ENCODE results near the gene TMEM150C.

DNA sequence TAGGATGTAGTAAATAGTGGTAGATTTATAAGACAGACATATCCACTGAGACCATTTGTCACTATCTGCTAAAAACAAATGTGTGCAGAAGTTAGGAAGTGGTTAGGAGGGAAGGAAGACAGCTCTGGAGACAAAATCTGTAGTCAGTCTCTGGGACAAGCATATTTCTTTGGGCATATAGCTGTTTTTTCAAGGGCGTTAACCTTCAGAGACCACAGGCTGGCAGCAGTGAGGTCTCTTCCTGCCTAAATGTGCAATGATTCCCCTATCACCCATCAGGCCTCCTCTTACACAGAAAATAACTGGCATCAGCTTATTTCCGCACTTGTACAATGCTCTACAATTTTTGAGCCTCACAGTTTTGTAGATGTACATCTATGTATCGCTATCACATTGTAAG lies 6.5 kb downstream of the TMEM150C start:
- TF ChIP-seq, protein P1, sequence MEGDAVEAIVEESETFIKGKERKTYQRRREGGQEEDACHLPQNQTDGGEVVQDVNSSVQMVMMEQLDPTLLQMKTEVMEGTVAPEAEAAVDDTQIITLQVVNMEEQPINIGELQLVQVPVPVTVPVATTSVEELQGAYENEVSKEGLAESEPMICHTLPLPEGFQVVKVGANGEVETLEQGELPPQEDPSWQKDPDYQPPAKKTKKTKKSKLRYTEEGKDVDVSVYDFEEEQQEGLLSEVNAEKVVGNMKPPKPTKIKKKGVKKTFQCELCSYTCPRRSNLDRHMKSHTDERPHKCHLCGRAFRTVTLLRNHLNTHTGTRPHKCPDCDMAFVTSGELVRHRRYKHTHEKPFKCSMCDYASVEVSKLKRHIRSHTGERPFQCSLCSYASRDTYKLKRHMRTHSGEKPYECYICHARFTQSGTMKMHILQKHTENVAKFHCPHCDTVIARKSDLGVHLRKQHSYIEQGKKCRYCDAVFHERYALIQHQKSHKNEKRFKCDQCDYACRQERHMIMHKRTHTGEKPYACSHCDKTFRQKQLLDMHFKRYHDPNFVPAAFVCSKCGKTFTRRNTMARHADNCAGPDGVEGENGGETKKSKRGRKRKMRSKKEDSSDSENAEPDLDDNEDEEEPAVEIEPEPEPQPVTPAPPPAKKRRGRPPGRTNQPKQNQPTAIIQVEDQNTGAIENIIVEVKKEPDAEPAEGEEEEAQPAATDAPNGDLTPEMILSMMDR (conservative IDR thresholded peaks at IDR 0.05; ENCODE audit: low read depth, low read length): no peak
- TF ChIP-seq FOS (IDR thresholded peaks at IDR 0.05; ENCODE audit: low read depth, low read length): no peak
- TF ChIP-seq MXI1 (IDR thresholded peaks at IDR 0.05; ENCODE audit: borderline replicate concordance, low read depth, low read length): no peak
- no peak for TF ChIP-seq RFX5 (IDR thresholded peaks at IDR 0.05; ENCODE audit: low read depth, low read length)
- no peak for TF ChIP-seq MAZ (IDR thresholded peaks at IDR 0.05; ENCODE audit: borderline replicate concordance, low read depth, low read length)
- TF ChIP-seq, protein P2, sequence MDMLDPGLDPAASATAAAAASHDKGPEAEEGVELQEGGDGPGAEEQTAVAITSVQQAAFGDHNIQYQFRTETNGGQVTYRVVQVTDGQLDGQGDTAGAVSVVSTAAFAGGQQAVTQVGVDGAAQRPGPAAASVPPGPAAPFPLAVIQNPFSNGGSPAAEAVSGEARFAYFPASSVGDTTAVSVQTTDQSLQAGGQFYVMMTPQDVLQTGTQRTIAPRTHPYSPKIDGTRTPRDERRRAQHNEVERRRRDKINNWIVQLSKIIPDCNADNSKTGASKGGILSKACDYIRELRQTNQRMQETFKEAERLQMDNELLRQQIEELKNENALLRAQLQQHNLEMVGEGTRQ (IDR thresholded peaks at IDR 0.05; ENCODE audit: low read depth, low read length): no peak
- no peak for TF ChIP-seq POLR2A (IDR thresholded peaks at IDR 0.05; ENCODE audit: low read depth, low read length)
- no peak for TF ChIP-seq ELK1 (IDR thresholded peaks at IDR 0.05; ENCODE audit: borderline replicate concordance, low read depth, low read length)
- no peak for TF ChIP-seq CEBPB (IDR thresholded peaks at IDR 0.05; ENCODE audit: low read depth, low read length)
- TF ChIP-seq BHLHE40 (IDR thresholded peaks at IDR 0.05; ENCODE audit: low read depth, low read length): no peak
- no peak for TF ChIP-seq SMC3 (IDR thresholded peaks at IDR 0.05; ENCODE audit: low read depth, low read length)
